Testis (tissue), 3 donors: ENCODE measurements around the gene DOK1. TPM values are rescaled to one million over a fixed set of nuclear protein-coding genes. Genes with fewer than 3 reads are reported as not detected.

ENCODE experiments used
- DNase-seq: peaks from one replicate; pipeline ENCODE4 v3.0.0-alpha.2; 2019
- H3K27ac ChIP-seq, 2 donors: fragments of 200-600 bp; sonication (generic); one replicate each; pipeline ENCODE4 v1.5.1; 2019
- H3K27me3 ChIP-seq: fragments of 200-600 bp; sonication (generic); one replicate; pipeline ENCODE4 v1.5.1; 2019
- H3K36me3 ChIP-seq: fragments of 200-600 bp; sonication (generic); one replicate; pipeline ENCODE4 v1.5.1; 2017; ENCODE audit warnings: low read depth; ENCODE audit errors: missing control alignments
- H3K4me1 ChIP-seq: fragments of 200-600 bp; sonication (generic); one replicate; pipeline ENCODE4 v1.5.1; 2019
- H3K4me3 ChIP-seq, 2 donors: fragments of 200-600 bp; sonication (generic); one replicate each; pipeline ENCODE4 v1.5.1; 2017 to 2019
- H3K9me3 ChIP-seq: fragments of 200-600 bp; sonication (generic); one replicate; pipeline ENCODE4 v1.5.1; 2017
- POLR2A ChIP-seq: fragments of 450-650 bp; IDR thresholded peaks from one replicate; pipeline ENCODE4 v1.6.1; 2017; ENCODE audit warnings: antibody characterized with exemption, mild to moderate bottlenecking, moderate library complexity
- WGBS, 2 donors: methylation state at CpG; one replicate each; pipeline ENCODE4 v1.1.5; 2018; 5-methylcytosine and 5-hydroxymethylcytosine counted together
- intact Hi-C: fragments of 100-400 bp; cut with DNase I; formaldehyde crosslinking; loops from one replicate; pipeline ENCODE4 v1.15.1; 2023; ENCODE audit warnings: low total_unique reads
- polyA plus RNA-seq: library from polyadenylated mRNA; stranded (reverse); fragments of 350-450 nt; fragmentation: Illumina TruSeq; extraction: RNeasy Lipid Tissue Mini Kit (QIAGEN cat#74804); gene quantifications from one replicate; pipeline ENCODE4 v1.2.3, GENCODE V29; 2014; ENCODE audit warnings: low read depth, low replicate concordance; ENCODE audit not compliant: insufficient read depth
- total RNA-seq, 2 donors: library from RNA; depleted of rRNA; stranded (reverse); fragments of >200 nt; gene quantifications; one replicate each; pipeline ENCODE4 v1.2.3, GENCODE V29; 2016
- TF ChIP-seq, protein P1 (sequence below), 3 experiments: fragments of 450-650 bp in 2 of 3; fragments of 200-600 bp in 1 of 3; sonication (generic) in 1 of 3; IDR thresholded peaks; one replicate each; pipeline ENCODE4 v1.5.1; 2016 to 2019; ENCODE audit warnings: antibody characterized with exemption in 3 of 3, mild to moderate bottlenecking in 2 of 3, moderate library complexity in 1 of 3

The DOK1 gene
- total and polyA plus RNA-seq, 3 donors from 2014 or later, result 9.3 to 19.3 (median 11.2) TPM

DNA sequence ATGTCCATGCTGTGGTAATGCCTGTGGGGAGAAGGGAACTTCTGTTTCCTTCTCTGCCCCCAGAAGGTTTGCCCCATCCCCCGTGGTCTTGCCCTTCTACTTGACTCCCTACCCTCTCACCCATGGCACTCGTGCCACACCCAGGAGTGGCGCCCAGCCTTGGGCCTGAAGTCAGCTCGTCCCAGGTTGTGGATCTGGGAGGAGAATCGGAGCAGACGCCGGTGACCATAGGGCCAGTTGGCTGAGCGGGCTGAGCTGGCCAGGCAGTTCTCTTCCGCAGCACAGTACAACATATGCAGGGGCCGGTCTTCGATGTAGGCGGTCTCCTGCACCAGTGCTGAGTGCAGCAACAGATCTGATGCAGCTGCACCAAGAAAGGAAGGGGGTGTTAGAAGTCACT lies 20.1 kb upstream of the DOK1 start:
- intact Hi-C loops, result no loop called here
- H3K36me3 ChIP-seq, result no peaks in the 10 kb centered on the region
- no peak for DNase-seq
- no peaks in the 10 kb centered on the region for H3K9me3 ChIP-seq
- TF ChIP-seq POLR2A, result no peak
- TF ChIP-seq, protein P1, sequence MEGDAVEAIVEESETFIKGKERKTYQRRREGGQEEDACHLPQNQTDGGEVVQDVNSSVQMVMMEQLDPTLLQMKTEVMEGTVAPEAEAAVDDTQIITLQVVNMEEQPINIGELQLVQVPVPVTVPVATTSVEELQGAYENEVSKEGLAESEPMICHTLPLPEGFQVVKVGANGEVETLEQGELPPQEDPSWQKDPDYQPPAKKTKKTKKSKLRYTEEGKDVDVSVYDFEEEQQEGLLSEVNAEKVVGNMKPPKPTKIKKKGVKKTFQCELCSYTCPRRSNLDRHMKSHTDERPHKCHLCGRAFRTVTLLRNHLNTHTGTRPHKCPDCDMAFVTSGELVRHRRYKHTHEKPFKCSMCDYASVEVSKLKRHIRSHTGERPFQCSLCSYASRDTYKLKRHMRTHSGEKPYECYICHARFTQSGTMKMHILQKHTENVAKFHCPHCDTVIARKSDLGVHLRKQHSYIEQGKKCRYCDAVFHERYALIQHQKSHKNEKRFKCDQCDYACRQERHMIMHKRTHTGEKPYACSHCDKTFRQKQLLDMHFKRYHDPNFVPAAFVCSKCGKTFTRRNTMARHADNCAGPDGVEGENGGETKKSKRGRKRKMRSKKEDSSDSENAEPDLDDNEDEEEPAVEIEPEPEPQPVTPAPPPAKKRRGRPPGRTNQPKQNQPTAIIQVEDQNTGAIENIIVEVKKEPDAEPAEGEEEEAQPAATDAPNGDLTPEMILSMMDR (IDR thresholded peaks at IDR 0.05), result no peak
- no peak overlapping the region for H3K27ac ChIP-seq
- no peak overlapping the region for H3K4me3 ChIP-seq
- no peaks in the 10 kb centered on the region for H3K27me3 ChIP-seq
- peaks cover 9% of the 10 kb centered on the region for H3K4me1 ChIP-seq
- WGBS, 2 donors, result 86 to 89% methylated on average over 10 to 12 of the region's 12 CpGs

DNA sequence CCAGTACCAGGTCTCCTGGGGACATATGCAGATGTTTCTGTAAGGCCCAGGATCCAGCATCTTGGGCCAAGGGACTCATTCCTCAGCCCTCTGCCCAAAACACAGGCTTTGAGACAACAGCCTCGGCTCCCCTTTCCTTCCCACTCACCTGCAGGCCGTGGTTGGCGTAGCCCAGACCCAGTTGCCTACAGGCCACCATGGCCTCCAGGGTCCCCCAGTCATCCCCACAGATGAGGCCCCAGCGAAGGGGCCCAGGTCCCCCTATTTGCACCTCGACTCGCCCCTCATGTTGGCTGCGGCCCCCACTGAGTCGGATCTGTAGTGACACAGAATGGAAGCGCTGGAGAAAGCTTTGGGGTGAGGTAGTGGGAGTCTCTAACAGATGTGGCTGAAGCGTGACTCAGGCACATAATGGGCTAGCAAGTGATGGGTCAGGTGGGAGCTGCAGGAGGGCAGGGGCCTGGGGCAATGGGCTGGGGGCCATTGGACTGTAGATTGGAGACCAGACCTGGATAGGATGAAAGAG lies 19.0 kb upstream of the DOK1 start:
- no peak for DNase-seq
- Histone ChIP-seq H3K27ac (no peak overlapping the region), H3K27me3 (no peaks in the 10 kb centered on the region), H3K4me1 (peaks cover 9% of the 10 kb centered on the region), H3K4me3 (no peak overlapping the region), H3K9me3 (no peaks in the 10 kb centered on the region), H3K36me3 (no peaks in the 10 kb centered on the region)
- intact Hi-C loops, result no loop called here
- 93 to 95% methylated on average over 8 to 10 of the region's 10 CpGs for WGBS, 2 donors
- TF ChIP-seq, protein P1 (IDR thresholded peaks at IDR 0.05), result no peak
- TF ChIP-seq POLR2A, result no peak

DNA sequence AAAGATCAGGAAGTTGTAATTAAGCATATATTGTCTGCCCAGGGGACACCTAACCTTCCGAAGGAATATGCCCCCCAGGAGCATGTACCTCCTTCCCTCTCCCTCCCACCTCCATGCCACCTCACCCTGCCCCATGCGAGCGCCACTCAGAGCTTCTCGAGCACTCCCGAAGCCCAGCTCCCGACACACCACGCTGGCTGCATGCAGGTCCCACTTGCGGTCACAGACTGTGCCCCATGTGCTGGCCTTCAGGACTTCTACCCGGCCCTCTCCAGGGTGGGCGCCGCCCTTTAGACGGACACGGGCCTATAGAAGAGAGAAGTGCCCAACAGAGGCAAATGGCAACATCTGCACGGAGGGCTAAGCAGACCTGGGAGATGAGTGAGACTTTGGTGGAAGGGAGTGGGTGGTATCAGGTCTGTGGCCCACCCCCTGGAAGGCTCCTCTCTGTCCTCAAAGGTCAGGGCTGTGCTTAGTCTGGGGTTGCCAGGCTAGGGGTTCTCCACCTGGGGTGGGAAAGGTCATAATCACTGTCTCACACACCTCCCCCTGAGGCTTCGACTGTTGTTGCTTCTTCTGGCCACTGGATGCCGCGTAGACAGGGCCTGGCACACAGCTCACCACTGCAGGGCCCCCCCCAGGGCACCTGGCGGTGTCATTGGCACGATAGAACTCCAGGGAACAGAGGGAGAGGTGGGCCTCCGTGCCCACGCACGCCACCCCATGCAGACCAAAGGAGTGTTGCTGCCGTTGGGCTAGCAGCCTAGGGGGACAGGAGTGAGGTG lies 18.2 kb upstream of the DOK1 start:
- Histone ChIP-seq H3K4me1 (peaks cover 2% of the 10 kb centered on the region), H3K27ac (no peak overlapping the region), H3K27me3 (no peaks in the 10 kb centered on the region), H3K36me3 (no peaks in the 10 kb centered on the region), H3K9me3 (no peaks in the 10 kb centered on the region), H3K4me3 (no peak overlapping the region)
- no peak for DNase-seq
- WGBS, 2 donors, result 91 to 92% methylated on average over 4 to 23 of the region's 23 CpGs
- intact Hi-C loops, result no loop called here
- no peak for TF ChIP-seq POLR2A
- TF ChIP-seq, protein P1 (IDR thresholded peaks at IDR 0.05), result no peak

DNA sequence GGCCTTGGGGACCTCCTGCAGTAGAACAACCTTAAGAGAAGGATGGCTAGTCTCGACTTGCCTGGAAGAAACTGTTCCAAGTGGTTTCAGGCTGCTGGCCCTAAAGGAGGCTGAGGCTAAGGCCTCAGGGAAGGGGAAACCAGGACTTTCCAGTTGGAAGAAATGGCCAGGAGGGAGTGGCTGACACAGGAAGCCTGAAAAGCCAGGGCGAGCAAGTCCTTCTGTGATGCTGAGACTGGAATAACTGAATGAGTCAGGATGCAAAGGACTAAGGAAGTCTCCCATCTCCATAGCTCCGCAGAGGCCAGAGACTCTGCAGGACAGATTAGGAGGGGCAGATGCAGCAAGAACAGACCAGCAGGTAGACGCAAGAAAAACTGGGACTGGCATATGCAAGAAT lies 17.4 kb upstream of the DOK1 start:
- Histone ChIP-seq H3K27me3 (no peaks in the 10 kb centered on the region), H3K27ac (no peak overlapping the region), H3K4me1 (no peaks in the 10 kb centered on the region), H3K36me3 (no peaks in the 10 kb centered on the region), H3K4me3 (no peak overlapping the region), H3K9me3 (no peaks in the 10 kb centered on the region)
- 66 to 69% methylated on average over 4 of the region's 4 CpGs for WGBS, 2 donors
- TF ChIP-seq POLR2A, result no peak
- TF ChIP-seq, protein P1 (IDR thresholded peaks at IDR 0.05), result no peak
- DNase-seq, result no peak
- intact Hi-C loops, result no loop called here
